Limb (tissue), 2 donors: ENCODE measurements around the gene PKNOX1.
"Not testable (repeated sequence)": the region's sequence is repeated elsewhere in the genome, so short reads cannot be mapped to it uniquely, and the experiment has no call there.

Source experiments
- DNase-seq, 2 donors: peaks; one replicate each; pipeline ENCODE4 v3.0.0-alpha.2; 2016; ENCODE audit errors: extremely low spot score in 2 of 2

The PKNOX1 gene

DNA sequence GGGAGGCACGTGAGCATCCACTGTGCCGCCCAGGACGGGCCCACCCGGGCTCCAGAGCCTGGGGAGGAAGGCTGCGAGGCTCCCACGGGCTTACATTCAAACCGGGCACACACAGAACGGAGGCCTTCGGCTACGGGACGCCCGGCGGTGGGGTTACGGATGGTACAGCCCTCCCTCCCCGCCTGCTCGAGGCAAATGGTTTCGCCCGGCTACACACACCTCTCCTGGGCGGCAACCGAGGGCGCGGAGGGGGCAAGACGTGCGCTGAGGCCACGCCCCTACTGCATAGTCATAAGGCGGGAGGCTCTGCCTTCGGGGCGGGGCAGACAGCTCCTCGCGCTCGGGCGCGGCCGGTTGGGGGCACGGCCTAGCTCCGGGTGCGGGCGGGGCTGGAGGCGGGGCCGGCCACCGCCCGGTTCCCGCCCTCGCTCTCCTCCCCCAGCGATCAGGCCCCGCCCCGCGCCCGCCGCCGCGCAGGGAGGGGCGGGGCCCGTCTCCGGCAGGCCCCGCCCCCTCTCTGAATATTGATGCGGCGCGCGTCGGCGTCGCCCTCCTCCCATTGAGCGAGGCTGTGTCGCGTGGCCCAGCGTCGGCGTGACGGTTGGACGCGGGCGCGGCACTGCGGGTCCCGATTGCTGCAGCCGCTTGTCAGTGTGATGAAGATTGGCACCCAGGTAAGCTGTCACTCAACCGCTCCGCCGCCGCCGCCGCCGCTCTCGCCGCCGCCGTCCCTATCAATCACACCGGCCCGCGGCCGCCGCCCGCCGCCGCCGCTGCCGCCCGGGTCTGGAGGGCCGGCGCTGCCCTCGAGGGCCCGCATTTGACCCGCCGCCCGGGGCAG lies at the start of gene PKNOX1:
Gene PKNOX1 (plus strand): TSS at position 572 of the 841 bp plus-strand sequence. CDS start 29,820 bp downstream, outside the sequence.
- DNase-seq: peak; percentile 98 to 99

DNA sequence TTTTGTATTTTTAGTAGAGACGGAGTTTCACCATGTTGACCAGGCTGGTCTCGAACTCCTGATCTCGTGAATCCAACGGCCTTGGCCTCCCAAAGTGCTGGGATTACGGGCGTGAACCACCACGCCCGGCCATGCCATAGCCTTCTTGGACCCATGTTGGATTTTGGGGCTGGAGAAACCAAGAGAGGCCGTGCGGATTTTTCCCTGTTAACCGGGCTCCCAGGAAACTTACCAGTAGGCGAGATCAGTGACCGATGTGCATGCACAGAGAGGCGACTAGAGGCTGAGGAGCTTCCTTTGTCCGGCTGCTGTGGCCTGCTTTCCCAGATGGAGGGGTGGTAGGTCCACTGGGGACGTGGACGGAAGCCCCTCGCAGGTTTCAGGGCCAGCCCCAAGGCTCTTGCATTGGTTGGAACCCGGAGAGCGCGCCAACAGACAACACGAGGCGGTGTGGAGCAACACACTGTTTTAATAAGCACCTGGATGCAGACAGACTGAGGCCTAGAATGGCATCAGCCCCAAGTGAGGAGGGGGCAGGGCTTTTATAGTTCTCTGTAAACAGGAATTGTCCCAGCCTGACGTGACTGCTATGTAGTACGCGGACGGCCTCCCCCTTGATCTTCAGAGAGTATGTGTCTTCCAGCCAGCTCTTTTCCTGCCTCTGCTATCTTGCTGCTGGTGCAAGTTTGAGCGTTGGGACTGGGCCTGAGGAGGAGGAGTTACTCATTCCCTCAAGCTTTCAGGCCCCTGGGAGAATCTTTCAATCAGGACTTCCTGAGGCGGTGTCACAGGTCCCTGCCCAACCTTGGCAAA lies 49.0 kb upstream of the PKNOX1 start, which contains the start of gene ERVH48-1:
Gene ERVH48-1 (minus strand): TSS at position 517 of the 813 bp plus-strand sequence. CDS start 6,624 bp downstream, outside the sequence.
- DNase-seq: no peak

DNA sequence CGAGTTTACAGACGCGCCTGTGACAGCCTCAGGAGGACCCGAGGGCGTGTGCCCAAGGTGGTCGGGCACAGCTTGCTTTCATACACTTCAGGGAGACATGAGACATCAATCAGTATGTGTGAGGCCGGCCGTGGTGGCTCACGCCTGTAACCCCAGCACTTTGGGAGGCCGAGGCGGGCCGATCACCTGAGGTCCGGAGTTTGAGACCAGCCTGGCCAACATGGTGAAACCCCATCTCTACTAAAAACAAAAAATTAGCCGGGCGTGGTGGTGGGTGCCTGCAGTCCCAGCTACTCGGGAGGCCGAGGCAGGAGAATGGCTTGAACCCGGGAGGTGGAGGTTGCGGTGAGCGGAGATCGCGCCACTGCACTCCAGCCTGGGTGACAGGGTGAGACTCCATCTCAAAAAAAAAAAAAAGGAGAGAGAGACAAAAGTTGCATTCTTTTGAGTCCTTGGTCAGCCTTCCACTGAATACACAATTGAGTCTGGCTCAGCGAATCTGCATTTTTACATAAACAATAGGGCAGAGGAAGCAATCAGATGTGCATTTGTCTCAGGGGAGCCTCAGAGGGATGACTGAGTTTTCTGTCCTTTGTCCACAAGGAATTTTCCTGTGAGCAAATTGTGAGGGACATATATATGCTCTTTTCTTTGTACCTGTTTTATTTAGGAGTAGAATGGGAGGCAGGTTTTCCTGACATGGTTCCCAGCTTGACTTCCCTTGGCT lies 46.7 kb upstream of the PKNOX1 start:
- DNase-seq: not testable (repeated sequence)

DNA sequence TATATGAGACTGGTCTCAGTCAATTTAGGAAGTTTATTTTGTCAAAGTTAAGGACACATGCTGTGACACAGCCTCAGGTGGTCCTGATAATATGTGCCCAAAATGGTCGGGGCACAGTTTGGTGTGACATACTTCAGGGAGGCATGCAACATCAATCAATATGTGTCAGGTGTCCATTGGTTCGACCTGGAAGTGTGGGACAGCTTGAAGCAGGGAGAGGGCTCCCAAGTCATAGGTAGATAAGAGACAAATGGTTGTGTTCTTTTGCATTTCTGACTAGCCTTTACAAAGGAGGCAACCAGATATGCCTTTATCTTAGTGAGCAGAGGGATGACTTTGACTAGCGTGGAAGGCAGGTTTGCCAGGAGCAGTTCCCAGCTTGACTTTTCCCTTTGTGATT lies 44.4 kb upstream of the PKNOX1 start:
- DNase-seq: no peak

GRCh38 chr21:42931560-42932235 lies 42.7 kb upstream of the PKNOX1 start:
- DNase-seq: no peak

DNA sequence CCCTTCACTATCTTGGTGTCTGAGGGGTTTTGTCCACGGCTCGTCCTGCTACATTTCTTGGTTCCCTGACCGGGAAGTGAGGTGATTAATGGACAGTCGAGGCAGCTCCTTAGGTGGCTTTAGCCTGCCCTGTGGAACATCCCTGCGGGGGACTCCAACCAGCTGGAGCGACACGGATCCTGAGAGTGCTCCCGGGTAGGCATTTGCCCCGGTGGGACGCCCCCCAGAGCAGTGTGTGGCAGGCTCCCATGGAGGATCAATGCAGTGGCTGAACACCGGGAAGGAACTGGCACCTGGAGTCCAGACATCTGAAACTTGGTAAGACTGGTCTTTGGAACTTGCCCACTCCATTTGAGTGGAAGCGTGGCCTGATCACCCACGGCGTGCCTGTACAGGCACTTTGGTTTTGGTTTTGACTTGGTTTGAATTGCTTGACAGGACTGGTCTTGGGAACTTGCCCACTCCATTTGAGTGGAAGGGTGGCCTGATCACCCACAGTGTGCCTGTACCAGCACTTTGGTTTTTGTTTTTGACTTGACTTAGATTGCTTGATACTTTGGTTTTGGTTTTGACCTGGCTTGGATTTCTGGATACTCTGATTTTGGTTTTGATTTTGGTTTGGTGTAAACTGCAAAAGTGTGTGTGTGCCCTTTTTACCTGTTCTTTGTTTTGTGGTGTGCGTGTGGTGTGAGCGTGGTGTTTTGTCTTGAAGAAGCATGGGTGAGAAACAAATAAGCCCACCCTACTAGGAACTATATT lies 41.8 kb upstream of the PKNOX1 start:
- not testable (repeated sequence) for DNase-seq

DNA sequence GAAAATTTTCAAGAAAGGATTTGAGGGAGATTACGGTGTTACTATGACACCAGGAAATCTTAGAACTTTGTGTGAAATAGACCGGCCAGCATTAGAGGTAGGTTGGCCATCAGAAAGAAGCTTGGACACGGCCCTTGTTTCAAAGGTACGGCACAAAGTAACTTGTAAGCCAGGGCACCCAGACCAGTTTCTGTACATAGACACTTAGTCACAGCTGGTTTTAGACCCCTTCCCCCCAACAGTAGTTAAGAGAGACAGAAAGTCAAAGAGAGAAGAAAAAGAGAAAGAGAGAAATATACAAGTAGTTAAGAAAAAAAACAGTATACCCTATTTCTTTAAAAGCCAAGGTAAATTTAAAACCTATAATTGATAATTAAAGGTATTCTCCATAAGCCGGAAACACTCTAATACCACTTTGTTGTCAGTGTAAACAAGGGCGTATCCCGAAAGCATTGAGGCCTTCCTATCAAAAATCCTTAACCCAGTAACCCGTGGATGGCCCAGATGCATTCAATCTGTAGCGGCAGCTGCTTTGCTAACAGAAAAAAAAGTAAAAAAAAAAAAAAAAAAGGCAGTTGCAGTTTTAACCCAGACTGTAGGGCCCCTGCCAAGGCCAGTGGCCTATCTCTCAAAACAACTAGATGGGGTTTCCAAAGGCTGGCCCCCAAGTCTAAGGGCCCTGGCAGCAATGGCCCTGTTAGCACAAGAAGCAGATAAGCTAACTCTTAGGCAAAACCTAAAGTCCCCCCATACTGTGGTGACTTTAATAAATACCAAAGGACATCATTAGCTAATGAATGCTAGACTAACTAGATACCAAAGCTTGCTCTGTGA lies 41.0 kb upstream of the PKNOX1 start:
- peak in 1 of 2 donors; percentile 11 for DNase-seq

- not testable (repeated sequence) for DNase-seq
Measured at GRCh38 chr21:42933973-42934372, 40.4 kb upstream of the PKNOX1 start.

GRCh38 chr21:42936360-42936759 lies 38.0 kb upstream of the PKNOX1 start:
- not testable (repeated sequence) for DNase-seq

DNA sequence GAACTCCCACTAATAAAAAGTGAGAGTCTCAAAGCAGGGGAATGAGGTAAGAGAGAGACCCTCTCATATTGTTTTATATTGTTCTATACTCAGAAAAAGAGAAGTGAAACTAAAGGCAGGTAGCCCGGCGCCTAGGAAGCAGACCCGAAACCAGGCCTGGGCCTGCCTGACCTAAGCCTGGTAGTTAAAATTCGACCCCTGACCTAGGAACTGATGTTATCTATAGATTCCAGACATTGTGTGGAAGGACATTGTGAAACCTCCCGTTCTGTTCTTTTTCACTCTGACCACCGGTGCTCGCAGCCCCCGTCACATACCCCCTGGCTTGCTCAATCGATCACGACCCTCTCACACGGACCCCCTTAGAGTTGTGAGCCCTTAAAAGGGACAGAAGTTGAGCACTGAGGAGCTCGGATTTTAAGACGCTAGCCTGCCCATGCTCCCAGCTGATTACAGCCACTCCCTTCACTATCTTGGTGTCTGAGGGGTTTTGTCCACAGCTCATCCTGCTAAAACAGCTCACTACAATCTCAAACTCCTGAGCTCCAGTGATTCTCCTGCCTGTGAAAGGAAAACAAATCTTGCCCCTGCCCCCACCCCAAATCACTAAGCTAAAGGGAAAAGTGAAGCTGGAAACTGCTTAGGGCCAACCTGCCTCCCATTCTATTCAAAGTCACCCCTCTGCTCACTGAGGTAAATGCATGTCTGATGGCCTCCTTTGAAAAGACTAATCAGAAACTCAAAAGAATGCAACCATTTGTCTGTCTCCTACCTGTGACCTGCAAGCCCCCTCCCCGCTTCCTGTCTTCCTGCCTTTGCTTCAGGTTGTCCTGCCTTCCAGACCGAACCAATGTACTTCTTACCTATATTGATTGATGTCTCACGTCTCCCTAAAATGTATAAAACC lies 37.1 kb upstream of the PKNOX1 start:
- not testable (repeated sequence) for DNase-seq

DNA sequence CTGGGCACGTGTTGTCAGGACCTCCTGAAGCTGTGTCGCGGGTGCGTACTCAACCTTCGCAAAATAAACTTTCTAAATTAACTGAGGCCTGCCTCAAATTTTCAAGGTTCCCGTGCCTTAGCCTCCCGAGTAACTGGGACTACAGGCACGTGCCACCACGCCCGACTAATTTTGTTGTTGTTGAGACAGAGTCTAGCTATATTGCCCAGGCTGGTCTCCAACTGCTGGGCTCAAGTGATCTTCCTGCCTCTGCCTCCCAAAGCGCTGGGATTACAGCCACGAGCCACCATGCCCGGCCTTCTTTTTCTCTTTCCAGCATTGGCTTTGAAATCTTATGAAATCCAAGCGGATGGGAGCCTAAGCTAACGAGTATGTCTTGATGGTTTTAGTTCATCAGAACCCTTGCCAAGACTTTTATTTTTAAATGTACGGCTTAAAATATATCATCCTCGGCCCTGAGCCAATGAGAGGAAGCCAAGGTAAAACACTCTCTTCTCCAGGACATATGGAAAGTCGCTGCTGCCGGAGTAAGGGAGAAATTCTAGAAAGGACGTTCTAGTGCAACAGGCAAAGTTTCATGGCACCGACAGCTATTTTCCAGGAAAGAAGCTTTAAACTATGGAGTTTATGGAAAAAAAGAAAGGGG lies 36.3 kb upstream of the PKNOX1 start:
- DNase-seq: peak in 1 of 2 donors; percentile 81

GRCh38 chr21:42938606-42938995 lies 35.8 kb upstream of the PKNOX1 start:
- DNase-seq: not testable (repeated sequence)

GRCh38 chr21:42939582-42940413 lies 34.6 kb upstream of the PKNOX1 start:
- DNase-seq: peak; percentile 76 to 93

DNA sequence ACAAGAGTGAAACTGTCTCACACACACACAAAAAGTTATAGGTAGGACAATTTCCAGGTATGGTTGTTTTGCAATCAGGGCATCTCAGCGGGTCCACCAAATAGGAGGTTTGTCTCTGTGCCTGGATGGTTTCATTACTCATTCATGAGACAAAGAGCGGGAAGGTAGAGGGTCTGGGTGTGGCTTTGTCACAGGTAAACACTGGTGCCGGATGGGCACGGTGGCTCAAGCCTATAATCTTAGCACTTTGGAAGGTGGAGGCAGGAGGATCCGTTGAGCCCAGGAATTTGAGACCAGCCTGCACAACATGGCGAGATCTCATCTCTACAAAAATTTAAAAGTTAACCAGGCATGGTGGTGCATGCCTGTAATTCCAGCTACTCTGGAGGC lies 32.7 kb upstream of the PKNOX1 start:
- DNase-seq: no peak

- DNase-seq: no peak
Measured at GRCh38 chr21:42942244-42942643, 32.1 kb upstream of the PKNOX1 start.

GRCh38 chr21:42949094-42949755 lies 25.1 kb upstream of the PKNOX1 start:
- not testable (repeated sequence) for DNase-seq
